Stimulated activated CD4-positive, alpha-beta T cell treated with anti-CD3 and anti-CD28 coated beads, TNF-alpha, amount 100 ng/mL, for 48 hours (primary cell): ENCODE results near the gene DUSP7.

Experiments used
- DNase-seq, 3 donors: peaks; one replicate each; pipeline ENCODE4 v3.0.0-alpha.2; 2020; ENCODE audit warnings: low read depth in 3 of 3

Gene DUSP7

GRCh38 chr3:52056521-52056967 is at the start of gene DUSP7:
DUSP7 (minus strand) TSS chr3:52056571; CDS start chr3:52056366, 205 bp downstream.
- peak; percentile 32 to 71 (median 45) for DNase-seq

GRCh38 chr3:52104684-52105640 is 48.6 kb upstream of the DUSP7 start:
- no peak for DNase-seq

GRCh38 chr3:52102934-52103333 is 46.6 kb upstream of the DUSP7 start:
- no peak for DNase-seq

GRCh38 chr3:52099001-52099401 is 42.6 kb upstream of the DUSP7 start:
- no peak for DNase-seq

GRCh38 chr3:52097851-52098507 is 41.6 kb upstream of the DUSP7 start:
- no peak for DNase-seq

- no peak for DNase-seq
These were observed 39.8 kb upstream of the DUSP7 start for GRCh38 chr3:52095990-52096775.

GRCh38 chr3:52094571-52095485 is 38.5 kb upstream of the DUSP7 start:
- no peak for DNase-seq

GRCh38 chr3:52093756-52094545 is 37.6 kb upstream of the DUSP7 start:
- no peak for DNase-seq

GRCh38 chr3:52092891-52093290 is 36.5 kb upstream of the DUSP7 start:
- DNase-seq = no peak

- no peak for DNase-seq
These were observed 35.9 kb upstream of the DUSP7 start for GRCh38 chr3:52092271-52092660.

- DNase-seq = no peak
These were observed 35.4 kb upstream of the DUSP7 start for GRCh38 chr3:52091586-52092270.

GRCh38 chr3:52090933-52091468 is 34.6 kb upstream of the DUSP7 start:
- no peak for DNase-seq

GRCh38 chr3:52090131-52090932 is 34.0 kb upstream of the DUSP7 start:
- no peak for DNase-seq

- DNase-seq = no peak
These were observed 33.3 kb upstream of the DUSP7 start for GRCh38 chr3:52089691-52090090.

GRCh38 chr3:52088445-52089367 is 32.3 kb upstream of the DUSP7 start:
- no peak for DNase-seq

GRCh38 chr3:52087731-52088130 is 31.4 kb upstream of the DUSP7 start:
- DNase-seq = no peak

GRCh38 chr3:52086976-52087663 is 30.7 kb upstream of the DUSP7 start:
- no peak for DNase-seq
